Measurements from ENCODE around the gene PTGES2.
"Not testable (repeated sequence)": the region's sequence is repeated elsewhere in the genome, so short reads cannot be mapped to it uniquely, and the experiment has no call there.

The PTGES2 gene

GRCh38 chr9:128136816-128137793 is 9.6 kb upstream of the PTGES2 start:
- no peak for DNase-seq

- not testable (repeated sequence) for DNase-seq
Observed at GRCh38 chr9:128135561-128135960, 8.0 kb upstream of the PTGES2 start.

- not testable (repeated sequence) for DNase-seq
Observed at GRCh38 chr9:128132139-128132538, 4.6 kb upstream of the PTGES2 start.

- DNase-seq, result not testable (repeated sequence)
Observed at GRCh38 chr9:128131346-128131745, 3.8 kb upstream of the PTGES2 start.

GRCh38 chr9:128130651-128131050 is 3.1 kb upstream of the PTGES2 start:
- DNase-seq, result not testable (repeated sequence)

GRCh38 chr9:128129976-128130590 is 2.6 kb upstream of the PTGES2 start:
- not testable (repeated sequence) for DNase-seq

GRCh38 chr9:128128836-128129590 is 1.5 kb upstream of the PTGES2 start:
- no peak for DNase-seq

- peak; percentile 38 for DNase-seq
Observed at GRCh38 chr9:128127990-128128835, 684 bp upstream of the PTGES2 start.

- no peak for DNase-seq
Observed at GRCh38 chr9:128125580-128126354, 1.8 kb downstream of the PTGES2 start.

GRCh38 chr9:128124873-128125579 is 2.5 kb downstream of the PTGES2 start:
- DNase-seq, result no peak

- no peak for DNase-seq
Observed at GRCh38 chr9:128124451-128124850, 3.1 kb downstream of the PTGES2 start.

- DNase-seq, result no peak
Observed at GRCh38 chr9:128123451-128124080, 4.0 kb downstream of the PTGES2 start.

- DNase-seq, result no peak
Observed at GRCh38 chr9:128122809-128123175, 4.7 kb downstream of the PTGES2 start.

- DNase-seq, result no peak
Observed at GRCh38 chr9:128121924-128122808, 5.4 kb downstream of the PTGES2 start.

GRCh38 chr9:128121466-128121810 is 6.1 kb downstream of the PTGES2 start:
- no peak for DNase-seq

GRCh38 chr9:128120741-128121465 is 6.6 kb downstream of the PTGES2 start:
- no peak for DNase-seq

- no peak for DNase-seq
Observed at GRCh38 chr9:128120061-128120740, 7.3 kb downstream of the PTGES2 start.

Data from GOT3 (cell line).